Mucosa of descending colon (tissue), 3 donors: ENCODE measurements around the gene RNF38. TPM values are rescaled to one million over a fixed set of nuclear protein-coding genes. Genes with fewer than 3 reads are reported as not detected.
"Not testable (repeated sequence)": the region's sequence is repeated elsewhere in the genome, so short reads cannot be mapped to it uniquely, and the experiment has no call there.

Experiments
- ATAC-seq: fragments of 200-7000 bp; cut with Tn5 transposase; one replicate; pipeline ENCODE4 v1.9.1; 2020; ENCODE audit warnings: mild to moderate bottlenecking, moderate library complexity
- DNase-seq, 3 donors: peaks; one replicate each; pipeline ENCODE4 v3.0.0-alpha.2; 2020
- H3K36me3 ChIP-seq: fragments of 200-600 bp; one replicate; pipeline ENCODE4 v1.8.0; 2021; ENCODE audit warnings: low read depth, mild to moderate bottlenecking
- H3K4me1 ChIP-seq: fragments of 200-600 bp; one replicate; pipeline ENCODE4 v1.8.0; 2021; ENCODE audit warnings: low read depth, mild to moderate bottlenecking
- H3K4me3 ChIP-seq: fragments of 200-600 bp; one replicate; pipeline ENCODE4 v1.8.0; 2021; ENCODE audit warnings: mild to moderate bottlenecking
- H3K9me3 ChIP-seq: fragments of 200-600 bp; one replicate; pipeline ENCODE4 v1.8.0; 2021; ENCODE audit warnings: mild to moderate bottlenecking
- CTCF ChIP-seq: fragments of 200-600 bp; IDR thresholded peaks from one replicate; pipeline ENCODE4 v1.8.0; 2022; ENCODE audit warnings: antibody characterized with exemption, mild to moderate bottlenecking
- intact Hi-C, 2 donors: fragments of 100-400 bp; cut with DNase I in 1 of 2; cut with micrococcal nuclease in 1 of 2; formaldehyde crosslinking; loops; one replicate each; pipeline versions ENCODE4 v1.11.0 to v1.11.1; 2022; cut with DNase I, micrococcal nuclease
- long read RNA-seq, 2 donors: library from polyadenylated mRNA; unstranded; transcript quantifications; one replicate each; pipeline ENCODE4 v2.0.0, GENCODE V29; 2019 to 2021
- total RNA-seq, 3 donors: library from RNA; stranded (reverse); fragmentation: NEBNext Ultra II Directional in 2 of 3; extraction: Animal tissue kit (Norgen Biotek cat#: 25700) in 2 of 3; gene quantifications; one replicate each; pipeline versions ENCODE4 v1.2.1 to v1.2.4, GENCODE V29; 2021 to 2023
- donor health status: DM: no; HTN: no; CAD: no; lungs with moderate emphysema.
- donor health status: DM: no; HTN: no; CAD: no.
- donor health status: DM: no; HTN: yes; CAD: no.

Gene RNF38
- total RNA-seq, result 10 to 100 TPM; 31.8 to 69.7 (median 43.1) TPM
- long read RNA-seq, donor 1, full-length matches to known transcripts, result 2 of 24 reads
- long read RNA-seq, donor 1, partial matches to known transcripts, result 9 of 24 reads
- long read RNA-seq, donor 1, other reads (novel, unspliced or antisense), result 13 of 24 reads
- long read RNA-seq, donor 2, partial matches to known transcripts, result 1 of 3 reads
- long read RNA-seq, donor 2, other reads (novel, unspliced or antisense), result 1 of 3 reads

DNA sequence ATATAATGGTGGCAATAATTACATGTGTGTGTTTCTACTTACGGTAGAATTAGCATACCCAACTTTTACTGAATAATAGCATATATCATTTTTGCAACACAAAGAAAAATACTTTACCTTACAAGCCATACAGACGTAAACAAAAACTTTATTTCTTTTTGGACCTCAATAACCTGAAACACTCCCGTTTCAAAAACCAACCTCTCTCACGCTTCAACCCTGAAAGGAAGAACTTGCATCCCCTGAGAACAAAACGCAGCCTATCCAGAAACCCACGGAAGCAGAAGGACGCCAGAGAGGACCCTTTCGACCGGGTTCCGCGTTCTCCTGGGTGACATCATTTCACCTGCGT, at the start of gene RNF38:
RNF38 (minus strand) TSS at position 290 of the 352 bp plus-strand sequence; CDS start at position 129, 161 bp downstream.
- DNase-seq, result no peak
- Histone ChIP-seq H3K4me3 (peak within 1 kb of the TSS; percentile 59), H3K36me3 (no peaks in the 10 kb centered on the region), H3K4me1 (peaks cover 23% of the 10 kb centered on the region), H3K9me3 (no peaks in the 10 kb centered on the region)
- no peak for TF ChIP-seq CTCF
- intact Hi-C loops, result no loop called here
- ATAC-seq, result no peak

- DNase-seq, intact Hi-C loops, H3K4me3 ChIP-seq, ATAC-seq, H3K4me1 ChIP-seq, H3K36me3 ChIP-seq, H3K9me3 ChIP-seq: not testable (repeated sequence)
Measured at GRCh38 chr9:36448555-36448954, 48.5 kb upstream of the RNF38 start.

GRCh38 chr9:36448017-36448416, 47.9 kb upstream of the RNF38 start:
- TF ChIP-seq CTCF, result no peak
- ATAC-seq, result no peak
- H3K4me1 ChIP-seq, result no peaks in the 10 kb centered on the region
- no peaks in the 10 kb centered on the region for H3K36me3 ChIP-seq
- no peak overlapping the region for H3K4me3 ChIP-seq
- DNase-seq, result no peak
- H3K9me3 ChIP-seq, result no peaks in the 10 kb centered on the region
- intact Hi-C loops, result no loop called here

- H3K4me3 ChIP-seq, H3K9me3 ChIP-seq, ATAC-seq, intact Hi-C loops, DNase-seq, H3K36me3 ChIP-seq, H3K4me1 ChIP-seq: not testable (repeated sequence)
Measured at GRCh38 chr9:36446678-36447077, 46.6 kb upstream of the RNF38 start.

DNA sequence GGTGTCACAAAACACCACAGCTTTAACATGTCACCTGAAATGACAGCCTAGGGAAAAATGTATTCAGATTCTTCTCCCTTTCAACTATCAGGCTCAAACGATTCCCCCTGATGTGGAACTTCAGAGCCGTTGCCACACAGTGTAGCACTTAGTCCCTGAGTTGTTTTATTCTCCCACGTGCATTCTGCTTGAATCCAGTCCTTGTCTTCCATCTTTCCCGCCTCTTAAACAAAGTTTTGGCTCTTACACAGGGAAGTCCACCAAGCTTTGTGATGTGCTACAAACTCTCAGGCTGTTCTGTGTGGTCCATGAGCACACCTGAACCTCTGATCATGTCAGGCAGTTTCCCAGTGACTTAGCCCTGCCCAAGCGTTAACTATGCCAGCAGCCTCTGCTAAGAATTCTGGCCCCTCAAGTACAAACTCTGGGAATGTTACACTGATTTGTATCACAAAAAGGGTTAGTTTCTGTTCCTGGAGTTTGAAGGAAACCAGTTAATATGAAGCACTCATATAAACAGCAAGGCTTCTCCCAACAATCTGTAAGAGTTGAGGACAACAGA, 45.8 kb upstream of the RNF38 start:
- no peaks in the 10 kb centered on the region for H3K36me3 ChIP-seq
- ATAC-seq, result peak; percentile 14
- intact Hi-C loops, result no loop called here
- no peak overlapping the region for H3K4me3 ChIP-seq
- TF ChIP-seq CTCF, result no peak
- no peaks in the 10 kb centered on the region for H3K9me3 ChIP-seq
- no peak for DNase-seq
- no peaks in the 10 kb centered on the region for H3K4me1 ChIP-seq

- no peak overlapping the region for H3K4me3 ChIP-seq
Measured at GRCh38 chr9:36444203-36444602, 44.1 kb upstream of the RNF38 start.

More at GRCh38 chr9:36444203-36444602, 44.1 kb upstream of the RNF38 start:
- no peaks in the 10 kb centered on the region for H3K4me1 ChIP-seq
- H3K36me3 ChIP-seq, result no peaks in the 10 kb centered on the region
- ATAC-seq, result no peak
- H3K9me3 ChIP-seq, result no peaks in the 10 kb centered on the region
- no peak for DNase-seq
- intact Hi-C loops, result no loop called here
- no peak for TF ChIP-seq CTCF
